Calu3 (cell line): ENCODE results near the gene RELB. TPM values are rescaled to one million over a fixed set of nuclear protein-coding genes. Genes with fewer than 3 reads are reported as not detected.
A peak's percentile ranks its signal among the peaks of the same experiment; 100 is the strongest.
"Not testable (repeated sequence)": the region's sequence is repeated elsewhere in the genome, so short reads cannot be mapped to it uniquely, and the experiment has no call there.

Experiments
- BruUV-seq: library from RNA; stranded (reverse); fragments of 400-500 nt; replicated peaks from 2 replicates; lab custom pipeline; 2021; lab: Mats Ljungman, UMichigan
- CTCF ChIA-PET: fragments of 300-600 bp; sonication (Branson Sonifier 250); formaldehyde crosslinking; loops from one replicate; lab custom pipeline; 2022; ENCODE audit warnings: antibody characterized with exemption; lab: Charles Lee
- DNase-seq: peaks from one replicate; pipeline ENCODE4 v3.0.0; 2022
- H3K27ac Mint-ChIP-seq: one replicate; pipeline ENCODE4 v1.8.0; 2022; ENCODE audit warnings: mixed read lengths; ENCODE audit not compliant: unreplicated experiment
- H3K27me3 Mint-ChIP-seq: one replicate; pipeline ENCODE4 v1.8.0; 2022; ENCODE audit warnings: mixed read lengths; ENCODE audit not compliant: unreplicated experiment
- H3K36me3 Mint-ChIP-seq: one replicate; pipeline ENCODE4 v1.8.0; 2022; ENCODE audit warnings: mild to moderate bottlenecking, moderate library complexity, mixed read lengths; ENCODE audit not compliant: insufficient read depth, unreplicated experiment
- H3K4me1 Mint-ChIP-seq: one replicate; pipeline ENCODE4 v1.8.0; 2022; ENCODE audit warnings: mild to moderate bottlenecking, low read depth, mixed read lengths; ENCODE audit not compliant: unreplicated experiment
- H3K4me3 Mint-ChIP-seq: one replicate; pipeline ENCODE4 v1.8.0; 2022; ENCODE audit warnings: mild to moderate bottlenecking, low read depth, moderate library complexity, mixed read lengths; ENCODE audit not compliant: unreplicated experiment
- H3K9me3 Mint-ChIP-seq: one replicate; pipeline ENCODE4 v1.8.0; 2022; ENCODE audit warnings: low read depth, mixed read lengths; ENCODE audit not compliant: unreplicated experiment
- intact Hi-C: fragments of 100-400 bp; cut with micrococcal nuclease; formaldehyde crosslinking; loops from one replicate; pipeline ENCODE4 v1.10.0; 2022; ENCODE audit not compliant: unreplicated experiment
- total RNA-seq: library from RNA; stranded (reverse); gene quantifications from 2 replicates; pipeline ENCODE4 v1.2.3, GENCODE V29; 2022
- TF ChIP-seq, protein P1 (sequence below): fragments of 200-600 bp; IDR thresholded peaks from one replicate; pipeline ENCODE4 v1.8.0; 2022; ENCODE audit warnings: antibody characterized with exemption; ENCODE audit not compliant: unreplicated experiment

RELB gene
- total RNA-seq, 1 experiment from 2014 or later, result 44.5 TPM

DNA sequence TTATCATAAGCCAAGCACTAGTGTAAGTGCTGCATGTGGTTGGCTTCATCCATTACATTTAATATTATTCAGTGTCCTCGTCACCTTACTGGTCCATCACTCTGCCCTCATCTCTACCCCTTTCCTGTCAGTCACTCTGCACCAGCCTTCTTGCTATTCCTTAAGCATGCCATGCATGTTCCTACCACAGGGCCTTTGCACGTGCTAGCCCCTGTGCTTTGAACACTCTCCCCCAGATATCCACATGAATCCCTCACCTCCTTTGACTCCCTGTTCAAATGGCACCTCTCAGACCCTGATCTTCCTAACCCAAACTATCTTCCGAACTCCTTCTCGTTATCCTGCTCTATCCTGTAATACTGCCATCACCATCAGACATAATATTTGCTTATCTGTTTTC, 3.2 kb upstream of the RELB start:
- CTCF ChIA-PET, result interaction anchor here (0.7 to 1.5 kb wide), 2 partner anchors 9 to 138 kb away, joined by 3 to 8 read pairs; no protein-coding TSS in a partner anchor
- Mint-ChIP-seq H3K4me1 (peaks cover 9% of the 10 kb centered on the region), H3K9me3 (no peaks in the 10 kb centered on the region), H3K4me3 (no peak overlapping the region), H3K27me3 (no peaks in the 10 kb centered on the region), H3K27ac (peak overlapping the region; percentile 3), H3K36me3 (peaks cover 42% of the 10 kb centered on the region)
- DNase-seq, result no peak
- TF ChIP-seq, protein P1, sequence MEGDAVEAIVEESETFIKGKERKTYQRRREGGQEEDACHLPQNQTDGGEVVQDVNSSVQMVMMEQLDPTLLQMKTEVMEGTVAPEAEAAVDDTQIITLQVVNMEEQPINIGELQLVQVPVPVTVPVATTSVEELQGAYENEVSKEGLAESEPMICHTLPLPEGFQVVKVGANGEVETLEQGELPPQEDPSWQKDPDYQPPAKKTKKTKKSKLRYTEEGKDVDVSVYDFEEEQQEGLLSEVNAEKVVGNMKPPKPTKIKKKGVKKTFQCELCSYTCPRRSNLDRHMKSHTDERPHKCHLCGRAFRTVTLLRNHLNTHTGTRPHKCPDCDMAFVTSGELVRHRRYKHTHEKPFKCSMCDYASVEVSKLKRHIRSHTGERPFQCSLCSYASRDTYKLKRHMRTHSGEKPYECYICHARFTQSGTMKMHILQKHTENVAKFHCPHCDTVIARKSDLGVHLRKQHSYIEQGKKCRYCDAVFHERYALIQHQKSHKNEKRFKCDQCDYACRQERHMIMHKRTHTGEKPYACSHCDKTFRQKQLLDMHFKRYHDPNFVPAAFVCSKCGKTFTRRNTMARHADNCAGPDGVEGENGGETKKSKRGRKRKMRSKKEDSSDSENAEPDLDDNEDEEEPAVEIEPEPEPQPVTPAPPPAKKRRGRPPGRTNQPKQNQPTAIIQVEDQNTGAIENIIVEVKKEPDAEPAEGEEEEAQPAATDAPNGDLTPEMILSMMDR, result no peak
- intact Hi-C loops, result no loop called here
- no TSS peak for BruUV-seq

DNA sequence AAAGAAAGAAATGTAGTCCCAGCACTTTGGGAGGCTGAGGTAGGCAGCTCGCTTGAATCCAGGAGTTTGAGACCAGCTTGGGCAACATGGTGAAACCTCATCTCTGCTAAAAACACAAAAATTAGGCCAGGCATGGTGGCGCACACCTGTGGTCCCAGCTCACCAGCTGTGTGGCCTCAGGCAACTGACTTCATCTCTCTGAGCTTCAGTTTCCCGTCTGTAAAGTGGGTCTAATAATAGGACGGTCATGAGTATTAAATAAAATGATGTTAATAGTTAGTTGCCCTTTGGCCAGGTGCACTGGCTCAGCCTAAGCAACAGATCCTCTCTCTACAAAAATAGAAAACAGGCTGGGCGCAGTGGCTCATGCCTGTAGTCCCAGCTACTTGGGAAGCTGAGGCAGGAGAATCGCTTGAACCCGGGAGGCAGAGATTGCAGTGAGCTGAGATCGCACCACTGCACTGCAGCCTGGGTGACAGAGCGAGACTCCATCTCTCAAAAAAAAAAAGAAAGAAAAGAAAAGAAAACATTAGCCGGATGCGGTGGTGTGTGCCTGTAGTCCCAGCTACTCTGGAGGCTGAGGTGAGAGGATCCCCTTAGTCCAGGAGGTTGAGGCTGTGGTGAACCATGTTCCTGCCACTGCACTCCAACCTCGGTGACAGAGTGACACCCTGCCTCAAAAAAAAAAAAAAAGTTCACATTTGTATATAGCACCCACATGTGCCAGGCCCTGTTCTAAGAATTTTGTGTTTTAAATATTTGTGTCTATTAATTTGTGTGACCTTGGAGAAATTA, 1.9 kb upstream of the RELB start:
- H3K27ac Mint-ChIP-seq, H3K4me1 Mint-ChIP-seq, BruUV-seq, H3K9me3 Mint-ChIP-seq, DNase-seq, intact Hi-C loops, H3K27me3 Mint-ChIP-seq, H3K4me3 Mint-ChIP-seq: not testable (repeated sequence)
- H3K36me3 Mint-ChIP-seq, result peaks cover 31% of the 10 kb centered on the region
- CTCF ChIA-PET, result interaction anchor here (0.7 kb wide), 4 partner anchors 22 to 188 kb away, joined by 3 to 4 read pairs (median 3); no protein-coding TSS in a partner anchor

DNA sequence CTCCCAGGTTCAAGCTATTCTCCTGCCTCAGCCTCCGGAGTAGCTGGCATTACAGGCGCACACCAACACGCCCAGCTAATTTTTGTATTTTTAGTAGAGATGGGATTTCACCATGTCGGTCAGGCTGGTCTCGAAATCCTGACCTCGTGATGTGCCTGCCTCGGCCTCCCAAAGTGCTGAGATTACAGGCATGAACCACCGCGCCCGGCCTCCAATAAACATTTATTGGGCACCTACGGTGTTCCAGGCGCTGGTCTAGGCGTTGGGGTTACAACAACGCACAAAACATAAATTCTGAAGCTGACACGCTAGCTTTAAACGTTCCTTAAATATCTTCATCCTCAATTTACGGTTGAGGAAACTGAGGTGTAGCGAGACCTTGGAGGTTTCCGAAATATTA, 599 bp upstream of the RELB start:
- H3K9me3 Mint-ChIP-seq, DNase-seq, H3K4me1 Mint-ChIP-seq, intact Hi-C loops, H3K27me3 Mint-ChIP-seq, H3K27ac Mint-ChIP-seq: not testable (repeated sequence)
- H3K36me3 Mint-ChIP-seq, result peaks cover 29% of the 10 kb centered on the region
- BruUV-seq, result TSS peak; percentile 81
- H3K4me3 Mint-ChIP-seq, result peak overlapping the region; percentile 75
- CTCF ChIA-PET, result interaction anchor here (1.2 kb wide), 1 partner anchor 25 kb away, joined by 8 read pairs; no protein-coding TSS in a partner anchor

DNA sequence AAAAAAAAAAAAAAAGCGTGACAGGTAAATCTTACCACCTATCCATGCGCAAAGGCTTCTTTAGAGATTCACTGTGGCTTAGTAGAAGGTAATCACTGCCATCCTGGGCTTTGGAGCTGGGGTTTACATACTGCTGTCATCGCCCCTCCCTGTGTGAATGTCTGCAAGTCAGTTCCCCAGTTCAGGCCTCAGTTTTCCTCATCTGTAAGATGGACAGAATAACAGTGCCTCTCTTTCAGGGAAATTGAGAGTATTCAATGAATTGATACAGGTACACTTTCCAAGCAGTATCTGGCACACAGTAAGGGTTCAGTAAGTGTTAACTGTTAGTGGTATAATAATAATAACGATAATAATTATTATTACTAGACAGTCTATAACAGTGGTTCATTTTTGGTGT, 2.2 kb downstream of the RELB start:
- no peaks in the 10 kb centered on the region for H3K27me3 Mint-ChIP-seq
- H3K4me1 Mint-ChIP-seq, result peaks cover 9% of the 10 kb centered on the region
- TSS peak; percentile 31 for BruUV-seq
- intact Hi-C loops, result no loop called here
- CTCF ChIA-PET, result no interaction called here
- TF ChIP-seq, protein P1, result no peak
- DNase-seq, result no peak
- H3K4me3 Mint-ChIP-seq, result no peak overlapping the region
- no peak overlapping the region for H3K27ac Mint-ChIP-seq
- H3K9me3 Mint-ChIP-seq, result no peaks in the 10 kb centered on the region
- H3K36me3 Mint-ChIP-seq, result peaks cover 49% of the 10 kb centered on the region

DNA sequence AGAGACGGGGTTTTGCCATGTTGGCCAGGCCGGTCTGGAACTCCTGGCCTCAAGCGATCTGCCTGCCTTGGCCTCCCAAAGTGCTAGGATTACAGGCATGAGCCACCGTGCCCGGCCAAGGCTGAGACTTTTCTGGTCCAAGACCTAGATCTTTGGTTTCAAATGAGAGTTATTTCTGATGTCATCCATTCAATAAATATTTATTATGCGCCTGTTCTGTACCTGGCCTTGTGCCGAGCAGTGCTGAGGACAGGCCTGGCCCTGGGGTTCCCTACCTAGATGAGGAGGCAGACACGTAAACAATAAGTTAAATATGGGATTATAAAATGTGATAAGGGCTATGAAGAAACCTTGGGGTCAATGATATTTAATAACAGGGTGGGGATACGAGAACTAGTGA, 4.5 kb downstream of the RELB start:
- no peaks in the 10 kb centered on the region for H3K27me3 Mint-ChIP-seq
- no peaks in the 10 kb centered on the region for H3K9me3 Mint-ChIP-seq
- peaks cover 56% of the 10 kb centered on the region for H3K36me3 Mint-ChIP-seq
- no peak overlapping the region for H3K4me3 Mint-ChIP-seq
- DNase-seq, result no peak
- no peak overlapping the region for H3K27ac Mint-ChIP-seq
- intact Hi-C loops, result no loop called here
- TF ChIP-seq, protein P1, result no peak
- CTCF ChIA-PET, result no interaction called here
- H3K4me1 Mint-ChIP-seq, result peaks cover 9% of the 10 kb centered on the region
- no TSS peak for BruUV-seq
